GM23338 (cell line): Measurements from ENCODE around the gene CADM4. TPM values are rescaled to one million over a fixed set of nuclear protein-coding genes. Genes with fewer than 3 reads are reported as not detected.

Experiments
- ATAC-seq: fragments of 200-7000 bp; cut with Tn5 transposase; 3 replicates; pipeline ENCODE4 v1.9.1; 2020
- DNase-seq: peaks from one replicate; pipeline ENCODE4 v3.0.0-alpha.2; 2015; ENCODE audit warnings: low spot score
- H2AFZ ChIP-seq: fragments of 200-600 bp; sonication (generic); 2 replicates; pipeline ENCODE4 v1.8.0; 2016; ENCODE audit warnings: antibody characterized with exemption, mild to moderate bottlenecking, moderate library complexity
- H3F3A ChIP-seq: fragments of 200-600 bp; sonication (generic); replicated peaks from 2 replicates; pipeline ENCODE4 v1.8.0; 2017; ENCODE audit warnings: antibody characterized with exemption, mixed run types, low read depth
- H3K27ac ChIP-seq: fragments of 200-600 bp; sonication (generic); 2 replicates; pipeline ENCODE4 v1.6.1; 2016; ENCODE audit warnings: low read depth
- H3K27me3 ChIP-seq: fragments of 200-600 bp; sonication (generic); 2 replicates; pipeline ENCODE4 v1.8.0; 2016; ENCODE audit warnings: mild to moderate bottlenecking, mixed run types, moderate library complexity; ENCODE audit not compliant: insufficient read depth
- H3K36me3 ChIP-seq: fragments of 200-600 bp; sonication (generic); 2 replicates; pipeline ENCODE4 v1.8.0; 2016; ENCODE audit warnings: mild to moderate bottlenecking; ENCODE audit not compliant: insufficient read depth
- H3K4me1 ChIP-seq: fragments of 200-600 bp; sonication (generic); 2 replicates; pipeline ENCODE4 v1.8.0; 2016; ENCODE audit warnings: mild to moderate bottlenecking, moderate library complexity; ENCODE audit not compliant: insufficient read depth
- H3K4me2 ChIP-seq: fragments of 200-600 bp; sonication (generic); 2 replicates; pipeline ENCODE4 v1.7.1; 2017; ENCODE audit warnings: mixed run types
- H3K4me3 ChIP-seq: fragments of 200-600 bp; sonication (generic); 2 replicates; pipeline ENCODE4 v1.6.1; 2016; ENCODE audit warnings: mixed run types
- H3K79me2 ChIP-seq: fragments of 200-600 bp; sonication (generic); replicated peaks from 2 replicates; pipeline ENCODE4 v1.8.0; 2017; ENCODE audit warnings: mild to moderate bottlenecking; ENCODE audit not compliant: insufficient read depth
- H3K9me2 ChIP-seq: fragments of 200-600 bp; sonication (generic); 2 replicates; pipeline ENCODE4 v1.8.0; 2017; ENCODE audit not compliant: insufficient read depth
- H4K20me1 ChIP-seq: fragments of 200-600 bp; sonication (generic); replicated peaks from 2 replicates; pipeline ENCODE4 v1.8.0; 2017; ENCODE audit warnings: mild to moderate bottlenecking; ENCODE audit not compliant: insufficient read depth
- H3K27ac Mint-ChIP-seq: 2 replicates; pipeline ENCODE4 v1.8.0; 2020; ENCODE audit warnings: inconsistent platforms, mild to moderate bottlenecking, moderate library complexity, mixed read lengths
- H3K27me3 Mint-ChIP-seq: 3 replicates; pipeline ENCODE4 v1.8.0; 2022; ENCODE audit warnings: low read depth, mild to moderate bottlenecking, moderate library complexity, mixed read lengths, inconsistent platforms; ENCODE audit not compliant: insufficient read depth, poor library complexity
- H3K36me3 Mint-ChIP-seq: 3 replicates; pipeline ENCODE4 v1.8.0; 2021; ENCODE audit warnings: low read depth, mild to moderate bottlenecking, inconsistent platforms, moderate library complexity, mixed read lengths
- H3K4me1 Mint-ChIP-seq: 3 replicates; pipeline ENCODE4 v1.8.0; 2020; ENCODE audit warnings: mild to moderate bottlenecking, inconsistent platforms, mixed read lengths
- H3K4me3 Mint-ChIP-seq: 3 replicates; pipeline ENCODE4 v1.8.0; 2021; ENCODE audit warnings: moderate library complexity, mild to moderate bottlenecking, inconsistent platforms, mixed read lengths
- H3K9me3 Mint-ChIP-seq: 3 replicates; pipeline ENCODE4 v1.8.0; 2020; ENCODE audit warnings: moderate library complexity, mild to moderate bottlenecking, inconsistent platforms, mixed read lengths
- CREB1 ChIP-seq: fragments of 250-450 bp; sonication (Bioruptor Pico); IDR thresholded peaks from 2 replicates; pipeline ENCODE4 v1.5.0; 2020; ENCODE audit warnings: low read depth, mild to moderate bottlenecking, moderate library complexity
- CTCF ChIP-seq, 2 experiments: fragments of 200-600 bp in 1 of 2; sonication (generic) in 1 of 2; conservative IDR thresholded peaks; 2 replicates each; pipeline versions ENCODE4 v1.5.1 to v1.6.1; 2016 to 2017; ENCODE audit warnings: antibody characterized with exemption in 2 of 2, low read depth in 2 of 2, mild to moderate bottlenecking in 2 of 2, moderate library complexity in 1 of 2
- EZH2 ChIP-seq: fragments of 200-600 bp; sonication (generic); IDR thresholded peaks from one replicate; pipeline ENCODE4 v1.8.0; 2017; ENCODE audit warnings: antibody characterized with exemption, mild to moderate bottlenecking, low read depth; ENCODE audit not compliant: unreplicated experiment
- EZH2phosphoT487 ChIP-seq: fragments of 200-600 bp; sonication (generic); IDR thresholded peaks from one replicate; pipeline ENCODE4 v1.8.1; 2018; ENCODE audit warnings: antibody characterized with exemption; ENCODE audit not compliant: unreplicated experiment
- JUNB ChIP-seq: IDR thresholded peaks from one replicate; pipeline ENCODE4 v1.6.1; 2016; ENCODE audit warnings: antibody characterized with exemption; ENCODE audit not compliant: unreplicated experiment
- NANOG ChIP-seq: IDR thresholded peaks from 2 replicates; pipeline ENCODE4 v1.6.1; 2016; ENCODE audit warnings: antibody characterized with exemption, borderline replicate concordance
- POLR2AphosphoS5 ChIP-seq: IDR thresholded peaks from 2 replicates; pipeline ENCODE4 v1.6.1; 2016; ENCODE audit warnings: antibody characterized with exemption, low read depth
- ZNF114 ChIP-seq: fragments of 250-450 bp; sonication (Bioruptor Pico); IDR thresholded peaks from 2 replicates; pipeline ENCODE4 v1.5.0; 2020; ENCODE audit warnings: mild to moderate bottlenecking, moderate library complexity
- ZNF331 ChIP-seq: fragments of 250-450 bp; sonication (Bioruptor Pico); IDR thresholded peaks from 2 replicates; pipeline ENCODE4 v1.5.0; 2020; ENCODE audit warnings: low read depth, mild to moderate bottlenecking, moderate library complexity
- polyA plus RNA-seq: library from polyadenylated mRNA; unstranded; fragments of >200 nt; fragmentation: Nextera tagmentation; extraction: Ambion mirVana; gene quantifications from 2 replicates; pipeline ENCODE4 v1.2.1, GENCODE V29; 2016
- total RNA-seq: library from RNA; depleted of rRNA; stranded (reverse); fragments of >200 nt; shearing (Covaris generic); gene quantifications from 2 replicates; pipeline ENCODE4 v1.2.3, GENCODE V29; 2014
- TF ChIP-seq, protein P1 (sequence below): IDR thresholded peaks from one replicate; pipeline ENCODE4 v1.6.1; 2018; ENCODE audit warnings: antibody characterized with exemption; ENCODE audit not compliant: unreplicated experiment

The CADM4 gene
- total and polyA plus RNA-seq, 2 experiments from 2014 or later: 3.7 to 21.2 TPM

GRCh38 chr19:43631491-43631890, 8.2 kb downstream of the CADM4 start:
- H2AFZ ChIP-seq: no peak overlapping the region
- H3K79me2 ChIP-seq: no peaks in the 10 kb centered on the region
- H3K27me3 ChIP-seq: no peaks in the 10 kb centered on the region
- TF ChIP-seq EZH2 (no peak), ZNF331 (CRISPR knock-in tag) (no peak), POLR2AphosphoS5 (no peak), CTCF (conservative IDR thresholded peaks at IDR 0.05; ENCODE audit: low read depth in 2 of 2) (no peak), EZH2phosphoT487 (no peak), CREB1 (CRISPR knock-in tag) (no peak), JUNB (no peak), ZNF114 (CRISPR knock-in tag) (no peak), NANOG (no peak)
- TF ChIP-seq, protein P1, sequence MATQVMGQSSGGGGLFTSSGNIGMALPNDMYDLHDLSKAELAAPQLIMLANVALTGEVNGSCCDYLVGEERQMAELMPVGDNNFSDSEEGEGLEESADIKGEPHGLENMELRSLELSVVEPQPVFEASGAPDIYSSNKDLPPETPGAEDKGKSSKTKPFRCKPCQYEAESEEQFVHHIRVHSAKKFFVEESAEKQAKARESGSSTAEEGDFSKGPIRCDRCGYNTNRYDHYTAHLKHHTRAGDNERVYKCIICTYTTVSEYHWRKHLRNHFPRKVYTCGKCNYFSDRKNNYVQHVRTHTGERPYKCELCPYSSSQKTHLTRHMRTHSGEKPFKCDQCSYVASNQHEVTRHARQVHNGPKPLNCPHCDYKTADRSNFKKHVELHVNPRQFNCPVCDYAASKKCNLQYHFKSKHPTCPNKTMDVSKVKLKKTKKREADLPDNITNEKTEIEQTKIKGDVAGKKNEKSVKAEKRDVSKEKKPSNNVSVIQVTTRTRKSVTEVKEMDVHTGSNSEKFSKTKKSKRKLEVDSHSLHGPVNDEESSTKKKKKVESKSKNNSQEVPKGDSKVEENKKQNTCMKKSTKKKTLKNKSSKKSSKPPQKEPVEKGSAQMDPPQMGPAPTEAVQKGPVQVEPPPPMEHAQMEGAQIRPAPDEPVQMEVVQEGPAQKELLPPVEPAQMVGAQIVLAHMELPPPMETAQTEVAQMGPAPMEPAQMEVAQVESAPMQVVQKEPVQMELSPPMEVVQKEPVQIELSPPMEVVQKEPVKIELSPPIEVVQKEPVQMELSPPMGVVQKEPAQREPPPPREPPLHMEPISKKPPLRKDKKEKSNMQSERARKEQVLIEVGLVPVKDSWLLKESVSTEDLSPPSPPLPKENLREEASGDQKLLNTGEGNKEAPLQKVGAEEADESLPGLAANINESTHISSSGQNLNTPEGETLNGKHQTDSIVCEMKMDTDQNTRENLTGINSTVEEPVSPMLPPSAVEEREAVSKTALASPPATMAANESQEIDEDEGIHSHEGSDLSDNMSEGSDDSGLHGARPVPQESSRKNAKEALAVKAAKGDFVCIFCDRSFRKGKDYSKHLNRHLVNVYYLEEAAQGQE: no peak
- H4K20me1 ChIP-seq: peaks cover 12% of the 10 kb centered on the region; the same call in 1 of the 2 replicates
- Mint-ChIP-seq H3K27me3 (peaks cover 20% of the 10 kb centered on the region), H3K36me3 (peaks cover 5% of the 10 kb centered on the region; the same call in 1 of the 3 replicates), H3K27ac (no peak overlapping the region), H3K9me3 (no peaks in the 10 kb centered on the region), H3K4me1 (peaks cover 12% of the 10 kb centered on the region; the same call in 2 of the 3 replicates), H3K4me3 (no peak overlapping the region)
- no peak overlapping the region for H3K4me2 ChIP-seq
- H3K4me1 ChIP-seq: peaks cover 17% of the 10 kb centered on the region
- no peak overlapping the region for H3K4me3 ChIP-seq
- H3F3A ChIP-seq: 0 out of 2 replicates have a peak, but pooled peaks cover 3% of the 10 kb centered on the region
- H3K36me3 ChIP-seq: no peaks in the 10 kb centered on the region
- DNase-seq (no peak), ATAC-seq (no peak)
- H3K27ac ChIP-seq: no peak overlapping the region
- H3K9me2 ChIP-seq: no peaks in the 10 kb centered on the region
